HG02938 (cell line): ENCODE measurements around the gene USE1.

Experiments
- ATAC-seq: cut with Tn5 transposase; IDR thresholded peaks from one replicate; pipeline ENCODE4 v1.9.1; 2021; ENCODE audit warnings: mild to moderate bottlenecking, moderate library complexity; ENCODE audit not compliant: unreplicated experiment

USE1 gene

GRCh38 chr19:17235300-17235970 lies 20.3 kb downstream of the USE1 start:
- ATAC-seq = no peak

GRCh38 chr19:17235971-17236777 lies 21.0 kb downstream of the USE1 start:
- no peak for ATAC-seq

GRCh38 chr19:17236811-17237543 lies 21.8 kb downstream of the USE1 start:
- ATAC-seq = no peak

GRCh38 chr19:17237747-17238706 lies 22.9 kb downstream of the USE1 start:
- no peak for ATAC-seq

- no peak for ATAC-seq
These were observed 25.1 kb downstream of the USE1 start for GRCh38 chr19:17240062-17240752.

- ATAC-seq = no peak
These were observed 25.8 kb downstream of the USE1 start for GRCh38 chr19:17240826-17241399.

- no peak for ATAC-seq
These were observed 27.5 kb downstream of the USE1 start for GRCh38 chr19:17242431-17243208.

- ATAC-seq = no peak
These were observed 28.2 kb downstream of the USE1 start for GRCh38 chr19:17243211-17243829.

- no peak for ATAC-seq
These were observed 28.9 kb downstream of the USE1 start for GRCh38 chr19:17243830-17244617.

- no peak for ATAC-seq
These were observed 29.7 kb downstream of the USE1 start for GRCh38 chr19:17244618-17245534.

GRCh38 chr19:17245535-17245984 lies 30.4 kb downstream of the USE1 start, which contains the start of gene NR2F6:
Gene NR2F6, minus strand, starts transcription at chr19:17245919. Its CDS starts 699 bp downstream, at chr19:17245220.
- ATAC-seq = no peak

GRCh38 chr19:17246681-17247425 lies 31.7 kb downstream of the USE1 start:
- no peak for ATAC-seq

- ATAC-seq = no peak
These were observed 33.0 kb downstream of the USE1 start for GRCh38 chr19:17248011-17248776.

- no peak for ATAC-seq
These were observed 34.9 kb downstream of the USE1 start for GRCh38 chr19:17249887-17250548.
